ENCODE data around the gene DNAJC5.
A peak's percentile ranks its signal among the peaks of the same experiment; 100 is the strongest.
"Not testable (repeated sequence)": the region's sequence is repeated elsewhere in the genome, so short reads cannot be mapped to it uniquely, and the experiment has no call there.

Gene DNAJC5

GRCh38 chr20:63848003-63848911 is 46.7 kb upstream of the DNAJC5 start:
- H3K79me1 ChIP-seq (ENCODE audit: low read length), result peaks cover 23% of the 10 kb centered on the region
- H2AFZ ChIP-seq (ENCODE audit: insufficient read depth, low read length, poor library complexity), result peak overlapping the region; percentile 63
- peak overlapping the region; percentile 46 for H3K27ac ChIP-seq (ENCODE audit: low read depth, low read length)
- peak overlapping the region; percentile 84 for H2AK5ac ChIP-seq (ENCODE audit: low read length)
- H3K79me2 ChIP-seq (ENCODE audit: control insufficient read depth, insufficient read depth, low read length, poor library complexity), result no peaks in the 10 kb centered on the region
- no peak overlapping the region for H3K4me2 ChIP-seq (ENCODE audit: low read length)
- H3K4me1 ChIP-seq (ENCODE audit: control insufficient read depth in 1 of 2, insufficient read depth in 2 of 2, low read length in 2 of 2), result peaks cover 24% of the 10 kb centered on the region in 2 experiments
- no peaks in the 10 kb centered on the region for H3K36me3 ChIP-seq (ENCODE audit: control insufficient read depth in 1 of 2, insufficient read depth in 2 of 2, low read length in 2 of 2)
- H3K23ac ChIP-seq (ENCODE audit: low read length), result no peak overlapping the region
- H3K9ac ChIP-seq (ENCODE audit: low read length), result no peak overlapping the region
- peak overlapping the region; percentile 45 for H2BK5ac ChIP-seq (ENCODE audit: low read depth, low read length, poor library complexity)
- DNase-seq, result no peak
- H2BK12ac ChIP-seq (ENCODE audit: low read length), result peak overlapping the region; percentile 60
- H3K18ac ChIP-seq (ENCODE audit: low read length), result peak overlapping the region; percentile 2
- H4K8ac ChIP-seq (ENCODE audit: low read depth, low read length), result peak overlapping the region; percentile 14
- peak overlapping the region; percentile 21 for H2BK120ac ChIP-seq (ENCODE audit: insufficient read depth, low read length, poor library complexity)
- H3K4ac ChIP-seq (ENCODE audit: low read depth, low read length), result peak overlapping the region; percentile 23
- H4K91ac ChIP-seq (ENCODE audit: low read depth, low read length), result peak overlapping the region; percentile 69
- H4K12ac ChIP-seq (ENCODE audit: low read depth, low read length), result peak overlapping the region; percentile 19
- H3K9me3 ChIP-seq (ENCODE audit: insufficient read depth, low read depth, low read length), result no peaks in the 10 kb centered on the region
- H3K4me3 ChIP-seq (ENCODE audit: low read depth, low read length), result no peak overlapping the region
- peak overlapping the region; percentile 60 for H3K14ac ChIP-seq (ENCODE audit: low read length)
- no peaks in the 10 kb centered on the region for H3K27me3 ChIP-seq (ENCODE audit: insufficient read depth, low read length)
- WGBS (ENCODE audit: extremely low coverage, insufficient coverage, insufficient read length), result no CpG with 5 or more reads among the region's 28 CpGs

- no peak overlapping the region for H2BK120ac ChIP-seq (ENCODE audit: insufficient read depth, low read length, poor library complexity)
- H4K12ac ChIP-seq (ENCODE audit: low read depth, low read length), result no peak overlapping the region
- H3K36me3 ChIP-seq (ENCODE audit: control insufficient read depth in 1 of 2, insufficient read depth in 2 of 2, low read length in 2 of 2), result no peaks in the 10 kb centered on the region
- H3K27ac ChIP-seq (ENCODE audit: low read depth, low read length), result no peak overlapping the region
- no peak overlapping the region for H3K4me2 ChIP-seq (ENCODE audit: low read length)
- no peak overlapping the region for H3K18ac ChIP-seq (ENCODE audit: low read length)
- no peak overlapping the region for H3K4ac ChIP-seq (ENCODE audit: low read depth, low read length)
- no peak overlapping the region for H2BK12ac ChIP-seq (ENCODE audit: low read length)
- H2AK5ac ChIP-seq (ENCODE audit: low read length), result no peak overlapping the region
- no peaks in the 10 kb centered on the region for H3K27me3 ChIP-seq (ENCODE audit: insufficient read depth, low read length)
- WGBS (ENCODE audit: extremely low coverage, insufficient coverage, insufficient read length), result no CpG with 5 or more reads among the region's 27 CpGs
- no peak overlapping the region for H3K14ac ChIP-seq (ENCODE audit: low read length)
- H3K4me3 ChIP-seq (ENCODE audit: low read depth, low read length), result no peak overlapping the region
- H3K4me1 ChIP-seq (ENCODE audit: control insufficient read depth in 1 of 2, insufficient read depth in 2 of 2, low read length in 2 of 2), result peaks cover 40 to 47% of the 10 kb centered on the region in 2 experiments
- H3K79me1 ChIP-seq (ENCODE audit: low read length), result peaks cover 35% of the 10 kb centered on the region
- H2BK5ac ChIP-seq (ENCODE audit: low read depth, low read length, poor library complexity), result no peak overlapping the region
- no peak overlapping the region for H4K91ac ChIP-seq (ENCODE audit: low read depth, low read length)
- H3K79me2 ChIP-seq (ENCODE audit: control insufficient read depth, insufficient read depth, low read length, poor library complexity), result no peaks in the 10 kb centered on the region
- H3K9me3 ChIP-seq (ENCODE audit: insufficient read depth, low read depth, low read length), result peaks cover 3% of the 10 kb centered on the region
- H3K23ac ChIP-seq (ENCODE audit: low read length), result no peak overlapping the region
- no peak overlapping the region for H3K9ac ChIP-seq (ENCODE audit: low read length)
- no peak overlapping the region for H2AFZ ChIP-seq (ENCODE audit: insufficient read depth, low read length, poor library complexity)
- H4K8ac ChIP-seq (ENCODE audit: low read depth, low read length), result no peak overlapping the region
- no peak for DNase-seq
Measured at GRCh38 chr20:63850689-63851547, 44.0 kb upstream of the DNAJC5 start.

GRCh38 chr20:63851548-63851943 is 43.4 kb upstream of the DNAJC5 start:
- H3K14ac ChIP-seq (ENCODE audit: low read length); H2AFZ ChIP-seq (ENCODE audit: insufficient read depth, low read length, poor library complexity); H3K9ac ChIP-seq (ENCODE audit: low read length); H3K4me2 ChIP-seq (ENCODE audit: low read length); H4K8ac ChIP-seq (ENCODE audit: low read depth, low read length); H3K27ac ChIP-seq (ENCODE audit: low read depth, low read length); H2AK5ac ChIP-seq (ENCODE audit: low read length); H3K18ac ChIP-seq (ENCODE audit: low read length); H3K27me3 ChIP-seq (ENCODE audit: insufficient read depth, low read length); H3K4ac ChIP-seq (ENCODE audit: low read depth, low read length); H3K36me3 ChIP-seq (ENCODE audit: control insufficient read depth in 1 of 2, insufficient read depth in 2 of 2, low read length in 2 of 2); H4K12ac ChIP-seq (ENCODE audit: low read depth, low read length); H3K23ac ChIP-seq (ENCODE audit: low read length); DNase-seq; H2BK12ac ChIP-seq (ENCODE audit: low read length); H3K4me3 ChIP-seq (ENCODE audit: low read depth, low read length); H3K79me2 ChIP-seq (ENCODE audit: control insufficient read depth, insufficient read depth, low read length, poor library complexity); H3K9me3 ChIP-seq (ENCODE audit: insufficient read depth, low read depth, low read length); H4K91ac ChIP-seq (ENCODE audit: low read depth, low read length); H2BK5ac ChIP-seq (ENCODE audit: low read depth, low read length, poor library complexity); H2BK120ac ChIP-seq (ENCODE audit: insufficient read depth, low read length, poor library complexity): not testable (repeated sequence)
- WGBS (ENCODE audit: extremely low coverage, insufficient coverage, insufficient read length), result no CpG with 5 or more reads among the region's 14 CpGs
- Histone ChIP-seq H3K4me1 (ENCODE audit: control insufficient read depth in 1 of 2, insufficient read depth in 2 of 2, low read length in 2 of 2) (peaks cover 36 to 45% of the 10 kb centered on the region in 2 experiments), H3K79me1 (ENCODE audit: low read length) (peaks cover 31% of the 10 kb centered on the region)

GRCh38 chr20:63853733-63854068 is 41.2 kb upstream of the DNAJC5 start:
- not testable (repeated sequence) for H2BK120ac ChIP-seq (ENCODE audit: insufficient read depth, low read length, poor library complexity); DNase-seq; H3K18ac ChIP-seq (ENCODE audit: low read length); H2BK12ac ChIP-seq (ENCODE audit: low read length); H3K23ac ChIP-seq (ENCODE audit: low read length); H3K4me3 ChIP-seq (ENCODE audit: low read depth, low read length); H3K36me3 ChIP-seq (ENCODE audit: control insufficient read depth in 1 of 2, insufficient read depth in 2 of 2, low read length in 2 of 2); H3K9ac ChIP-seq (ENCODE audit: low read length); H4K12ac ChIP-seq (ENCODE audit: low read depth, low read length); H3K79me2 ChIP-seq (ENCODE audit: control insufficient read depth, insufficient read depth, low read length, poor library complexity); H3K27ac ChIP-seq (ENCODE audit: low read depth, low read length); H2AFZ ChIP-seq (ENCODE audit: insufficient read depth, low read length, poor library complexity); H3K4me2 ChIP-seq (ENCODE audit: low read length); H3K4ac ChIP-seq (ENCODE audit: low read depth, low read length); H3K9me3 ChIP-seq (ENCODE audit: insufficient read depth, low read depth, low read length); H2BK5ac ChIP-seq (ENCODE audit: low read depth, low read length, poor library complexity); H3K27me3 ChIP-seq (ENCODE audit: insufficient read depth, low read length)
- Histone ChIP-seq H4K91ac (ENCODE audit: low read depth, low read length) (peak overlapping the region; percentile 53), H2AK5ac (ENCODE audit: low read length) (peak overlapping the region; percentile 2), H3K79me1 (ENCODE audit: low read length) (peaks cover 21% of the 10 kb centered on the region), H3K4me1 (ENCODE audit: control insufficient read depth in 1 of 2, insufficient read depth in 2 of 2, low read length in 2 of 2) (peaks cover 31 to 38% of the 10 kb centered on the region in 2 experiments), H4K8ac (ENCODE audit: low read depth, low read length) (peak overlapping the region; percentile 82), H3K14ac (ENCODE audit: low read length) (peak overlapping the region; percentile 82)
- WGBS (ENCODE audit: extremely low coverage, insufficient coverage, insufficient read length), result no CpG with 5 or more reads among the region's 4 CpGs
